HepG2 (cell line): ENCODE data around the gene C1orf35. TPM values are rescaled to one million over a fixed set of nuclear protein-coding genes. Genes with fewer than 3 reads are reported as not detected.

ENCODE experiments used
- FOXO1 ChIP-seq: sonication (generic); formaldehyde crosslinking; IDR thresholded peaks from 2 replicates; pipeline ENCODE4 v1.4.0; 2020; ENCODE audit warnings: missing genetic modification reagents
- GTF2F1 ChIP-seq: fragments of 150-350 bp; IDR thresholded peaks from 2 replicates; pipeline ENCODE4 v1.6.1; 2014; ENCODE audit warnings: low read length
- HOXD1 ChIP-seq: sonication (generic); formaldehyde crosslinking; IDR thresholded peaks from 2 replicates; pipeline ENCODE4 v1.5.0; 2020; ENCODE audit warnings: missing genetic modification reagents
- MAFG ChIP-seq: sonication (generic); formaldehyde crosslinking; IDR thresholded peaks from 2 replicates; pipeline ENCODE4 v1.5.1; 2020; ENCODE audit warnings: mild to moderate bottlenecking, missing genetic modification reagents
- NPAS2 ChIP-seq: sonication (generic); formaldehyde crosslinking; IDR thresholded peaks from 2 replicates; pipeline ENCODE4 v1.8.0; 2022; ENCODE audit warnings: mild to moderate bottlenecking, missing genetic modification reagents, borderline replicate concordance
- POLR2G ChIP-seq: fragments of 200-400 bp; formaldehyde crosslinking; IDR thresholded peaks from 2 replicates; pipeline ENCODE4 v1.6.1; 2018; ENCODE audit warnings: mild to moderate bottlenecking, low read depth, low read length, moderate library complexity
- RAD21 ChIP-seq: fragments of 450-650 bp; formaldehyde crosslinking; IDR thresholded peaks from 2 replicates; pipeline ENCODE4 v1.5.0; 2020; ENCODE audit warnings: mild to moderate bottlenecking
- SRSF4 ChIP-seq: fragments of 200-400 bp; formaldehyde crosslinking; IDR thresholded peaks from one replicate; pipeline ENCODE4 v1.6.1; 2018; ENCODE audit warnings: mild to moderate bottlenecking, low read depth, low read length, moderate library complexity; ENCODE audit not compliant: poor library complexity, severe bottlenecking
- TBL1XR1 ChIP-seq: fragments of 150-350 bp; IDR thresholded peaks from 2 replicates; pipeline ENCODE4 v1.6.1; 2014; ENCODE audit warnings: borderline replicate concordance, low read length; ENCODE audit not compliant: partially characterized antibody
- YEATS4 ChIP-seq: sonication (generic); formaldehyde crosslinking; IDR thresholded peaks from 2 replicates; pipeline ENCODE4 v1.4.0; 2020; ENCODE audit warnings: missing genetic modification reagents, borderline replicate concordance
- ZBTB20 ChIP-seq: sonication (generic); formaldehyde crosslinking; IDR thresholded peaks from 2 replicates; pipeline ENCODE4 v1.8.1; 2023; ENCODE audit warnings: missing genetic modification reagents, low read depth, mild to moderate bottlenecking, borderline replicate concordance
- ZNF143 ChIP-seq: sonication (generic); formaldehyde crosslinking; IDR thresholded peaks from 2 replicates; pipeline ENCODE4 v1.4.0; 2020; ENCODE audit warnings: missing genetic modification reagents
- ZNF430 ChIP-seq: sonication (generic); formaldehyde crosslinking; IDR thresholded peaks from 2 replicates; pipeline ENCODE4 v1.9.0; 2021; ENCODE audit warnings: mild to moderate bottlenecking, missing genetic modification reagents
- ZNF629 ChIP-seq: sonication (generic); formaldehyde crosslinking; conservative IDR thresholded peaks from 2 replicates; pipeline ENCODE4 v1.5.0; 2020; ENCODE audit warnings: missing genetic modification reagents
- ZNF776 ChIP-seq: sonication (generic); formaldehyde crosslinking; IDR thresholded peaks from 2 replicates; pipeline ENCODE4 v1.4.0; 2020; ENCODE audit warnings: mild to moderate bottlenecking, missing genetic modification reagents
- polyA plus RNA-seq, 8 experiments: library from polyadenylated mRNA; depleted of rRNA in 3 of 8; stranded (reverse) in 7 of 8; unstranded in 1 of 8; fragments of >200 nt; fragmentation: Illumina TruSeq in 4 of 8; extraction: Trizol in 4 of 8; gene quantifications; 2 replicates each; pipeline versions ENCODE4 v1.2.1 to v1.2.3, GENCODE V29; 2011 to 2016; ENCODE audit warnings: low read depth in 4 of 8, missing spikeins in 1 of 8, mixed read lengths in 1 of 8; ENCODE audit not compliant: insufficient read depth in 1 of 8
- total RNA-seq, 5 experiments: library from RNA; depleted of rRNA; stranded (reverse); fragments of >200 nt; fragmentation: Illumina TruSeq; extraction: Trizol; gene quantifications; 2 replicates each; pipeline ENCODE4 v1.2.3, GENCODE V29; 2016; ENCODE audit warnings: low read depth in 1 of 5
- TF ChIP-seq, protein P1 (sequence below): sonication (generic); formaldehyde crosslinking; IDR thresholded peaks from 2 replicates; pipeline ENCODE4 v1.8.0; 2022; ENCODE audit warnings: missing genetic modification reagents, mild to moderate bottlenecking, borderline replicate concordance
- TF ChIP-seq, protein P2 (sequence below): sonication (generic); formaldehyde crosslinking; IDR thresholded peaks from 2 replicates; pipeline ENCODE4 v1.5.0; 2020; ENCODE audit warnings: mild to moderate bottlenecking, missing genetic modification reagents
- TF ChIP-seq, protein P3 (sequence below): sonication (generic); formaldehyde crosslinking; IDR thresholded peaks from 2 replicates; pipeline ENCODE4 v1.4.0; 2020; ENCODE audit warnings: missing genetic modification reagents, borderline replicate concordance

C1orf35 gene
- total and polyA plus RNA-seq, 2 of the 13 experiments (the other 11 are each of a cell fraction or from before 2014, with no cell fraction given) = 8.1 to 19.3 TPM

DNA sequence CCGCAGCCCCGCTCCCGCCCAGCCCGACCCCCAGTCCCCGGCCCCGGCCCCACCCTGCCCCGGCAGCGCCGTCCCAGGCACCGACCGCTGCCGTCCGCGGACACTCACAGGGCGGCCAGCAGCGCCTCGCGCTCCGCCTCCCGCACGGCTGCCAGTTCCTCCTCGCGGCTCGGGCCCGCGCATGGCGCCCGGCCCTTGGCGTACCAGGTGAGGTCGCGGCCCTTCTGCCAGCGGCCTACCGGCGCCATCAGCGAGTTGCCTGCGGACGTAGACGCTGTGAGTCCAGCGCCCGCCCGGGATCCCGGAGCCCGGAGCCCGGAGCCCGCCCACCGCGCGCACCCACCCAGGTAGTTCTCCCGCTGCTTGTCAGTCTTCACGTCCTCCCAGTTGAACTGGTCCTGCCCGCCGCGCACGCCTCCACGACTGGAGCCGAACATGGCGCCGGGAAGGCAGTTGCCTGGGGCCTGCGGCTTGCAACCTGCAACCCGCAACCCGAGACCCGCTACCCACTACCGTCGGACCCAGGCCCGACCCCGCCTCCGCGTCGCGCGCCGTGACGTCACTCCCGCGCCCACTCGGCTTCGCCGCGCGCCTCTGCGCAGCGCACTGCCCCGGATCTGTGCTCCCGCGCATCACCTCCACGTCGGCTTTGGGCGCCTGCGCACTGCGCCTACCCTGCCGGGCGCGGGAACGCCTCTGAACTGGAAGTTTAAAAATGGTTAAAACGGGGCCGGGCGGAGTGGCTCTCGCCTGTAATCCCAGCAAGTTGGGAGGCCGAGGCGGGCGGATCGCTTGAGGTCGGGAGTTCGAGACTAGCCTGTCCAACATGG lies at the start of gene C1orf35 (continued):
- TF ChIP-seq YEATS4 (CRISPR knock-in tag) = peak; percentile 90
- TF ChIP-seq POLR2G = peak; percentile 63
- TF ChIP-seq ZNF430 (CRISPR knock-in tag) = peak; percentile 67; the same call in 1 of the 2 replicates
- TF ChIP-seq RAD21 (CRISPR knock-in tag) = 0 out of 2 replicates have a peak, but pooled peaks have one; percentile 28
- TF ChIP-seq NPAS2 (CRISPR knock-in tag) = no peak
- TF ChIP-seq ZBTB20 (CRISPR knock-in tag) = no peak
- no peak for TF ChIP-seq GTF2F1
- no peak; the same call in 1 of the 2 replicates for TF ChIP-seq ZNF629
- TF ChIP-seq, protein P1, sequence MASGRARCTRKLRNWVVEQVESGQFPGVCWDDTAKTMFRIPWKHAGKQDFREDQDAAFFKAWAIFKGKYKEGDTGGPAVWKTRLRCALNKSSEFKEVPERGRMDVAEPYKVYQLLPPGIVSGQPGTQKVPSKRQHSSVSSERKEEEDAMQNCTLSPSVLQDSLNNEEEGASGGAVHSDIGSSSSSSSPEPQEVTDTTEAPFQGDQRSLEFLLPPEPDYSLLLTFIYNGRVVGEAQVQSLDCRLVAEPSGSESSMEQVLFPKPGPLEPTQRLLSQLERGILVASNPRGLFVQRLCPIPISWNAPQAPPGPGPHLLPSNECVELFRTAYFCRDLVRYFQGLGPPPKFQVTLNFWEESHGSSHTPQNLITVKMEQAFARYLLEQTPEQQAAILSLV (CRISPR knock-in tag) = peak; percentile 88; the same call in 1 of the 2 replicates
- TF ChIP-seq, protein P2, sequence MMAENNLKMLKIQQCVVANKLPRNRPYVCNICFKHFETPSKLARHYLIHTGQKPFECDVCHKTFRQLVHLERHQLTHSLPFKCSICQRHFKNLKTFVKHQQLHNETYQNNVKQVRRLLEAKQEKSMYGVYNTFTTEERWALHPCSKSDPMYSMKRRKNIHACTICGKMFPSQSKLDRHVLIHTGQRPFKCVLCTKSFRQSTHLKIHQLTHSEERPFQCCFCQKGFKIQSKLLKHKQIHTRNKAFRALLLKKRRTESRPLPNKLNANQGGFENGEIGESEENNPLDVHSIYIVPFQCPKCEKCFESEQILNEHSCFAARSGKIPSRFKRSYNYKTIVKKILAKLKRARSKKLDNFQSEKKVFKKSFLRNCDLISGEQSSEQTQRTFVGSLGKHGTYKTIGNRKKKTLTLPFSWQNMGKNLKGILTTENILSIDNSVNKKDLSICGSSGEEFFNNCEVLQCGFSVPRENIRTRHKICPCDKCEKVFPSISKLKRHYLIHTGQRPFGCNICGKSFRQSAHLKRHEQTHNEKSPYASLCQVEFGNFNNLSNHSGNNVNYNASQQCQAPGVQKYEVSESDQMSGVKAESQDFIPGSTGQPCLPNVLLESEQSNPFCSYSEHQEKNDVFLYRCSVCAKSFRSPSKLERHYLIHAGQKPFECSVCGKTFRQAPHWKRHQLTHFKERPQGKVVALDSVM = peak; percentile 25; the same call in 1 of the 2 replicates
- TF ChIP-seq, protein P3, sequence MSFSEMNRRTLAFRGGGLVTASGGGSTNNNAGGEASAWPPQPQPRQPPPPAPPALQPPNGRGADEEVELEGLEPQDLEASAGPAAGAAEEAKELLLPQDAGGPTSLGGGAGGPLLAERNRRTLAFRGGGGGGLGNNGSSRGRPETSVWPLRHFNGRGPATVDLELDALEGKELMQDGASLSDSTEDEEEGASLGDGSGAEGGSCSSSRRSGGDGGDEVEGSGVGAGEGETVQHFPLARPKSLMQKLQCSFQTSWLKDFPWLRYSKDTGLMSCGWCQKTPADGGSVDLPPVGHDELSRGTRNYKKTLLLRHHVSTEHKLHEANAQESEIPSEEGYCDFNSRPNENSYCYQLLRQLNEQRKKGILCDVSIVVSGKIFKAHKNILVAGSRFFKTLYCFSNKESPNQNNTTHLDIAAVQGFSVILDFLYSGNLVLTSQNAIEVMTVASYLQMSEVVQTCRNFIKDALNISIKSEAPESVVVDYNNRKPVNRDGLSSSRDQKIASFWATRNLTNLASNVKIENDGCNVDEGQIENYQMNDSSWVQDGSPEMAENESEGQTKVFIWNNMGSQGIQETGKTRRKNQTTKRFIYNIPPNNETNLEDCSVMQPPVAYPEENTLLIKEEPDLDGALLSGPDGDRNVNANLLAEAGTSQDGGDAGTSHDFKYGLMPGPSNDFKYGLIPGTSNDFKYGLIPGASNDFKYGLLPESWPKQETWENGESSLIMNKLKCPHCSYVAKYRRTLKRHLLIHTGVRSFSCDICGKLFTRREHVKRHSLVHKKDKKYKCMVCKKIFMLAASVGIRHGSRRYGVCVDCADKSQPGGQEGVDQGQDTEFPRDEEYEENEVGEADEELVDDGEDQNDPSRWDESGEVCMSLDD (CRISPR knock-in tag) = no peak
- TF ChIP-seq ZNF776 (CRISPR knock-in tag) = no peak; the same call in 1 of the 2 replicates
- no peak for TF ChIP-seq SRSF4
- TF ChIP-seq ZNF143 (CRISPR knock-in tag) = peak; percentile 53; the same call in 1 of the 2 replicates
- peak; percentile 91 for TF ChIP-seq HOXD1 (CRISPR knock-in tag)
- TF ChIP-seq FOXO1 (CRISPR knock-in tag) = no peak; the same call in none of the 2 replicates
- peak; percentile 52 for TF ChIP-seq TBL1XR1
- no peak for TF ChIP-seq MAFG (CRISPR knock-in tag)
